Measurements from ENCODE around the gene RAB24.
A peak's percentile ranks its signal among the peaks of the same experiment; 100 is the strongest.
"Not testable (repeated sequence)": the region's sequence is repeated elsewhere in the genome, so short reads cannot be mapped to it uniquely, and the experiment has no call there.

RAB24 gene

GRCh38 chr5:177310757-177311391, 7.4 kb upstream of the RAB24 start:
- DNase-seq: no peak

- no peak for DNase-seq
Observed at GRCh38 chr5:177310332-177310731, 6.8 kb upstream of the RAB24 start.

GRCh38 chr5:177309351-177310191, 6.1 kb upstream of the RAB24 start:
- peak; percentile 87 for DNase-seq

- no peak for DNase-seq
Observed at GRCh38 chr5:177308740-177309139, 5.2 kb upstream of the RAB24 start.

- DNase-seq: no peak
Observed at GRCh38 chr5:177307544-177308363, 4.2 kb upstream of the RAB24 start.

GRCh38 chr5:177306674-177307543, 3.4 kb upstream of the RAB24 start:
- DNase-seq: no peak

- not testable (repeated sequence) for DNase-seq
Observed at GRCh38 chr5:177306103-177306640, 2.7 kb upstream of the RAB24 start.

- peak; percentile 42 for DNase-seq
Observed at GRCh38 chr5:177304392-177305119, 1.0 kb upstream of the RAB24 start.

GRCh38 chr5:177303925-177304391, 439 bp upstream of the RAB24 start:
- DNase-seq: peak; percentile 60

GRCh38 chr5:177302354-177303110, 987 bp downstream of the RAB24 start:
- DNase-seq: peak; percentile 75

- no peak for DNase-seq
Observed at GRCh38 chr5:177301503-177302165, 1.9 kb downstream of the RAB24 start.

GRCh38 chr5:177300951-177301350, 2.6 kb downstream of the RAB24 start:
- DNase-seq: no peak

GRCh38 chr5:177300236-177300880, 3.2 kb downstream of the RAB24 start:
- DNase-seq: peak; percentile 97

- no peak for DNase-seq
Observed at GRCh38 chr5:177299697-177300096, 3.8 kb downstream of the RAB24 start.

GRCh38 chr5:177297922-177298321, 5.6 kb downstream of the RAB24 start:
- DNase-seq: no peak

- DNase-seq: no peak
Observed at GRCh38 chr5:177296581-177296980, 6.9 kb downstream of the RAB24 start.

GRCh38 chr5:177295924-177296323, 7.6 kb downstream of the RAB24 start:
- no peak for DNase-seq

- DNase-seq: no peak
Observed at GRCh38 chr5:177294632-177295031, 8.9 kb downstream of the RAB24 start.

- DNase-seq: no peak
Observed at GRCh38 chr5:177293819-177294581, 9.5 kb downstream of the RAB24 start.
